ENCODE measurements around the gene SLC17A2. TPM values are rescaled to one million over a fixed set of nuclear protein-coding genes. Genes with fewer than 3 reads are reported as not detected.

SLC17A2 gene
- total and polyA plus RNA-seq, 2 donors from 2014 or later: 0.54 to 0.76 TPM

DNA sequence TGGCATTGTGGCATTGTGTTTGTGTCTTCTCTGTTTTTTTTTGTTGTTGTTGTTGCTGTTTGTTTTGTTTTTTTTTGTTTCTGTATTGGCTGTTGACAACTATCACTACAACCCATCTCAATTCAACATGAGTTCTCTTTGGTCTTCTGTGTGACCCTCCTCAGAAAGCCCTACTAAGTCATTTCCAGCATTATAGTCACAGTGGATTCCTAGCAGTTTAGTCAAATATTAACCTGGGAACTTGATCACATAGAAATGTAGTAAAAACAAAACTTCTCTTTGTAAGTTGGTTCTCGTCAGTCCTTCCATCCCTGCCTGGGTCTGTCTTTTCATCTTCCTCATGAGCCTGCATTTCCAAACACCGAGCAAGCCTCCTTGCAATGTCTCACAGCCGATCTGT, 16.8 kb downstream of the SLC17A2 start:
- H3K4me3 ChIP-seq (ENCODE audit: low read length in 3 of 3): no peak overlapping the region
- H3K27me3 ChIP-seq (ENCODE audit: control insufficient read depth, insufficient read depth, low read length): no peaks in the 10 kb centered on the region
- no peaks in the 10 kb centered on the region for H3K36me3 ChIP-seq (ENCODE audit: control insufficient read depth in 2 of 3, insufficient read depth in 3 of 3, low read length in 3 of 3)
- no peak overlapping the region for H3K27ac ChIP-seq (ENCODE audit: low read depth in 2 of 2, low read length in 2 of 2)
- FAIRE-seq (no peak), DNase-seq (peak in 2 of 5 donors; percentile 12 to 14)
- intact Hi-C loops (cut with DNase I): no loop called here
- TF ChIP-seq, protein P1, sequence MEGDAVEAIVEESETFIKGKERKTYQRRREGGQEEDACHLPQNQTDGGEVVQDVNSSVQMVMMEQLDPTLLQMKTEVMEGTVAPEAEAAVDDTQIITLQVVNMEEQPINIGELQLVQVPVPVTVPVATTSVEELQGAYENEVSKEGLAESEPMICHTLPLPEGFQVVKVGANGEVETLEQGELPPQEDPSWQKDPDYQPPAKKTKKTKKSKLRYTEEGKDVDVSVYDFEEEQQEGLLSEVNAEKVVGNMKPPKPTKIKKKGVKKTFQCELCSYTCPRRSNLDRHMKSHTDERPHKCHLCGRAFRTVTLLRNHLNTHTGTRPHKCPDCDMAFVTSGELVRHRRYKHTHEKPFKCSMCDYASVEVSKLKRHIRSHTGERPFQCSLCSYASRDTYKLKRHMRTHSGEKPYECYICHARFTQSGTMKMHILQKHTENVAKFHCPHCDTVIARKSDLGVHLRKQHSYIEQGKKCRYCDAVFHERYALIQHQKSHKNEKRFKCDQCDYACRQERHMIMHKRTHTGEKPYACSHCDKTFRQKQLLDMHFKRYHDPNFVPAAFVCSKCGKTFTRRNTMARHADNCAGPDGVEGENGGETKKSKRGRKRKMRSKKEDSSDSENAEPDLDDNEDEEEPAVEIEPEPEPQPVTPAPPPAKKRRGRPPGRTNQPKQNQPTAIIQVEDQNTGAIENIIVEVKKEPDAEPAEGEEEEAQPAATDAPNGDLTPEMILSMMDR (IDR thresholded peaks at IDR 0.05; ENCODE audit: borderline replicate concordance, extremely low read depth, insufficient read depth): no peak
- no peak overlapping the region for H3K9ac ChIP-seq (ENCODE audit: low read length in 3 of 3)
- no peaks in the 10 kb centered on the region for H3K9me3 ChIP-seq (ENCODE audit: control insufficient read depth in 2 of 3, insufficient read depth in 1 of 3, low read length in 3 of 3)
- H3K4me1 ChIP-seq (ENCODE audit: control insufficient read depth in 2 of 3, insufficient read depth in 2 of 3, low read depth in 1 of 3, low read length in 3 of 3): no peaks in the 10 kb centered on the region

DNA sequence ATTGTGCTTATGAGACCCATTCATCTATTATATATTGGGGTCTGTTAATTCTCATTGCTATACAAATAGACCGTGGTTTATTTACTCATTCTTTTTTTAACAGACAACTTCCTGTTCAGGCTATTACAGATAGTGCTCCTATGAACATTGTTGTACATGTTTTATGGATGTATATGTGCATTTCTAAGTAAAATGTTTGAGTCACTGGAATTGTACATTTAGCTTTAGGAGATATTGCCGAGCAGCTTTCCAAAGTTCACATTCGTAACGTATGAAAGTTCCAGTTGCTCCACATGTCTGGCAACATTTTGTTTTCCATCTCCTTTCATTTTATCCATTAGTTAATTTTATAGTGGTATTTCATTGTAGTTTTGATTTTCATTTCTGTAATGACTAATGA, 19.1 kb downstream of the SLC17A2 start:
- DNase-seq (no peak), FAIRE-seq (no peak)
- H3K4me1 ChIP-seq (ENCODE audit: control insufficient read depth in 2 of 3, insufficient read depth in 2 of 3, low read depth in 1 of 3, low read length in 3 of 3): no peaks in the 10 kb centered on the region
- no peaks in the 10 kb centered on the region for H3K9me3 ChIP-seq (ENCODE audit: control insufficient read depth in 2 of 3, insufficient read depth in 1 of 3, low read length in 3 of 3)
- H3K27me3 ChIP-seq (ENCODE audit: control insufficient read depth, insufficient read depth, low read length): no peaks in the 10 kb centered on the region
- no peaks in the 10 kb centered on the region for H3K36me3 ChIP-seq (ENCODE audit: control insufficient read depth in 2 of 3, insufficient read depth in 3 of 3, low read length in 3 of 3)
- intact Hi-C loops (cut with DNase I): no loop called here
- TF ChIP-seq, protein P1 (IDR thresholded peaks at IDR 0.05; ENCODE audit: borderline replicate concordance, extremely low read depth, insufficient read depth): no peak
- H3K9ac ChIP-seq (ENCODE audit: low read length in 3 of 3): no peak overlapping the region
- no peak overlapping the region for H3K27ac ChIP-seq (ENCODE audit: low read depth in 2 of 2, low read length in 2 of 2)
- H3K4me3 ChIP-seq (ENCODE audit: low read length in 3 of 3): no peak overlapping the region

DNA sequence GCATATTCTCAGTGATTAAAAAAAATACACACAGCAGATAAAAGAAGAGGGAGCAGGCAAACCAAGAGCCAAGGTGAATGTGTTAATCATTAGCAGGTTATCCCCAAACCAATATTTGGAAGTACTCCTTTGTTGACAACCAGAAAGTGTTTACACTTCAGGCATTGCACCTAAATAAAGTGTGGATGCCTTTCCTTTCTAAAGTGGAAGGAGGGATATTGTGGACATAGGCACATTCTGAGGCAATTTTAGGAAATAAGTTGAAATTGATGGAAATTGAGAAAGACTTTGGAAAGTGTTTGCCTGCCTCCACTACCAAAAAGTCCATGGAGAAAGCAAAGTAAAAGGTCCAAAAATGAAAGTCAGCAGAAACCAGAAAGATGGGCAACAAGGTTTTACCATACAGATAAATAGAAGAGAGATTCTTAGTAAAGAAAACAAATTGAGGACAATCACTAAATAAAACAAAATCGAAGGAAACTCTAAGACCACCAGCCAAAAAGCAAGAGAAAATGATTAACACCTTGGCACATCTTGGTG, 22.9 kb downstream of the SLC17A2 start:
- FAIRE-seq (no peak), DNase-seq (no peak)
- Histone ChIP-seq H3K9ac (ENCODE audit: low read length in 3 of 3) (no peak overlapping the region), H3K27me3 (ENCODE audit: control insufficient read depth, insufficient read depth, low read length) (no peaks in the 10 kb centered on the region), H3K36me3 (ENCODE audit: control insufficient read depth in 2 of 3, insufficient read depth in 3 of 3, low read length in 3 of 3) (no peaks in the 10 kb centered on the region), H3K4me3 (ENCODE audit: low read length in 3 of 3) (no peak overlapping the region), H3K4me1 (ENCODE audit: control insufficient read depth in 2 of 3, insufficient read depth in 2 of 3, low read depth in 1 of 3, low read length in 3 of 3) (no peaks in the 10 kb centered on the region), H3K9me3 (ENCODE audit: control insufficient read depth in 2 of 3, insufficient read depth in 1 of 3, low read length in 3 of 3) (no peaks in the 10 kb centered on the region), H3K27ac (ENCODE audit: low read depth in 2 of 2, low read length in 2 of 2) (no peak overlapping the region)
- TF ChIP-seq, protein P1 (IDR thresholded peaks at IDR 0.05; ENCODE audit: borderline replicate concordance, extremely low read depth, insufficient read depth): no peak
- intact Hi-C loops (cut with DNase I): no loop called here
